Stimulated activated CD8-positive, alpha-beta memory T cell treated with anti-CD3 and anti-CD28 coated beads, Interleukin-2, amount 100 ng/mL, for 48 hours (primary cell): Measurements from ENCODE around the gene SH3RF3.

Source experiments
- DNase-seq, 2 donors: peaks; one replicate each; pipeline ENCODE4 v3.0.0-alpha.2; 2020; ENCODE audit warnings: low read depth in 2 of 2

SH3RF3 gene

DNA sequence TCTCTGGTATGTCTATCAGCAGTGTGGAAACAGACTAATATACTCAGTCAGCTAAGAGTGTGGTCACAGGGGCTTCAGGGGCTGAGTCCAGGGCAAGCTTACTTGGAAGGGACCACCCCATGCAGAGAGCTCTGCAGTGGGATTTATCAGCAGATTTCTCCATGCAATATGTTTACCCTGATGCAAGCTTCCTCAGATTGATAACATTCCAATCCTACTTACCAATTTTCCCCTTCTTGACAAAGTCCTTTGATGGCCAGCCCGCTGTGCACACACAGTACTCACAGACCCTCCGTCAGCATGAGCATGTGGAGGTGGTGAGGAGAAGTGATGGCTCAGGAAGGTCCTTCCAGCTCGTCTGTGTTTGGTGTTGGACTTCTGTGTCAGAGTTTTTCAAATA is 51.8 kb downstream of the SH3RF3 start:
- DNase-seq = no peak

DNA sequence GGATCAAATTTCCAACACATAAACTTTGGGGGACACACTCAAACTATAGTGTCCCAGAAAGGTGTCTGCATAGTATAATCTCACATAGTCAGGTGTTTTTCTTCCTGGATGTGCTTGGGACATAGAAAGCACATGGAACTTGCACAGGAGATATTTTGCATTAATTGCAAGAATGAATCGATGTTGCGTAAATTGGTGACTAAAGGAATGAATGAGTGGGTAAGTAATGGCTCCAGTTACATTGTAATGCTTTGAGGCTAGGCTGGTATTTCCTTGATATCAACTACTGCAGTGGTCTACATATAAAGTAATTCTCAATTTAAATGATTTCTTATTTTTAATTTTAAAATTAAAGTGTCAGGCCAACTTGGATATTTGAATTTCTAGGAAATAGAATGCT is 53.4 kb downstream of the SH3RF3 start:
- no peak for DNase-seq

DNA sequence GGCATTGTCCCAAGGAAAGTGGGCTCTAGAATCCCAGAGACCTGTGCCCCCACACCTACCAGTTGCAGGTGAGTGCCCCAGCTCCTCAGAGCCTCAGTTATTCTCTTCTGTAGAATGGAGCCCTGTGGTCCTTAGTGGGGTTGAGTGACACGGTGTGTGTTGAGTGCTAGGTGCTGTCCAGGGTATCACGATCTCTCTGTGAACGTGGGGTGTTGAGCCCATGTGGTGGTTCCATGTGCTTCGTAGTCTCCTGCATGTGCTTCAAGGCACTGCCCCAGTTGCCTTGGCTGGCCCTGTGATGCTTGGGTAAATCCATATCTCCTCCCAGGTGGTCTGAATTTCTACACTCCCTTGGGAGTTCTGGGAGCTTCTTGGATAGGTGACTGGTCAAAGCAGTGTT is 54.9 kb downstream of the SH3RF3 start:
- DNase-seq = no peak

DNA sequence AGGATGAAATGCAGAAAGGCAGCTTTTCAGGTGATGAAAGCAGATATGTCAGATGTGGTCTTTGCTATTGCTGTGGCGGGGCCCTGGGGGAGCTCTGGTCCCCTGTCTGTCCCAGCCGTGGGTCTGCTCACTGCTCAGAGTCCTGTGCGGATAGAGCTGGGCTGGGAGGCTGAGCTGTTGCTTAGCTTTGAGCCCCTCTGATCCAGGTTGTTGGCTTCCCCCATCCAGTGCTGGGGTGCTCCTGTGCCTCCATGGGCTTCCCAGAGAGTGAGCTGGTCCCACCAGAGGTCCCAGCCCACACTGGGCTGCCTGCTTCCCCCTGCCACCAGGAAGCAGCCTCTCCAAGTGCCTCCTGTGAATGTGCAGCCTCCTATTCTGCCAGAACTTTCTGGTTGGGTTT is 55.4 kb downstream of the SH3RF3 start:
- DNase-seq = no peak

DNA sequence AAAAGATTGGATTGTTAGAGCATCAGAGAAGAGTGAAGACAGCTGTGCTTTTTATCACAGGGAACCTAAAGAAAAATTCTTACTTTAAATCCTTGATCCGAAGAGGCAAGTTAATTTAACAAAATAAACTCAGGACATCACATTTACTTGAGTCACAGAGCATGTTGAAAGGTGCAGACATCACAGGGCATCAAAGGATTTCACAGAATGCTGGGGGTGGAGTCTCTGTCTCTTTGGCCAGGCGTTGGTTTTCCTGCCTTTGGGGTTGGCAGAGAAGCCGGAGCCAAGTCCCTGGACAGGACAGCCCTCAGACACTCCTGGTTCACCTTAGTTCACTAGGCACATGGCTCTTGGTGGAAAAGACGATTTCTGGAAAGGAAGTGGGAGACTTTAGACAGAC is 56.3 kb downstream of the SH3RF3 start:
- DNase-seq = no peak

DNA sequence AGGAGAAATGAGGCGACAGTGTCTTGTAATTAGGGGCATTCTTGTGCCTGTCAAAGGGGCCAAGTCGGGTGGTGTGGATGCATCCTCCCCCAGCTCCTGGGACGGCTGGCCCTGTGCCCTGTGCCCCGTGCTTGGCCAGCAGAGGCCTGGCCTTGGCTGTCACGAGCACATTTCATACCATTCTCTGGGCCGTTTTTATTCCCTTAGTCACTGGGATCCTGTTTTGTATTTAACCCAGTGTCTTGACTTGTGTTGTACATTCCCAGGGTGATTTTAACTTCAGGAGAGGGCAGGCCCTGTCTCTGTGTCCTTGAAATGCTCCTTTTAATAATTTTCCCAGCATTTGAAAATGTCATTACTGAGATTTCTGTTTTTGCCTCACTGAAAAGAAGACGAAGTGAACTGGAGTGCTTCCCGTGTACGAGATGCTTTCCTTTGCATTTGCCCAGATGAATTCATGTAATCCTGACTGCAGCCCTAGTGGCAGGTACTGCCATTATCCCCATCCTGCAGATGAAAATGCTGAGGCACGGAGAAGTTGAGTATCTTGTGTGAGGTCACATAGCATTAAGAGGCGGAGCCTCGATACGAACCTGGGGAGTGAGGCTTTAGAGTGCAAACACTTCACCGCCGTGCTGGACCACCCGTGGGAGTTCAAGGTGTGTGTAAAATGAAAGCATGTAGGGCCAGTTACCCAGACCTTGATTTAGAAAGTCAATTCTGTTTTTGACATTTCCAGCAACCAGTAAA is 57.0 kb downstream of the SH3RF3 start:
- no peak for DNase-seq

DNA sequence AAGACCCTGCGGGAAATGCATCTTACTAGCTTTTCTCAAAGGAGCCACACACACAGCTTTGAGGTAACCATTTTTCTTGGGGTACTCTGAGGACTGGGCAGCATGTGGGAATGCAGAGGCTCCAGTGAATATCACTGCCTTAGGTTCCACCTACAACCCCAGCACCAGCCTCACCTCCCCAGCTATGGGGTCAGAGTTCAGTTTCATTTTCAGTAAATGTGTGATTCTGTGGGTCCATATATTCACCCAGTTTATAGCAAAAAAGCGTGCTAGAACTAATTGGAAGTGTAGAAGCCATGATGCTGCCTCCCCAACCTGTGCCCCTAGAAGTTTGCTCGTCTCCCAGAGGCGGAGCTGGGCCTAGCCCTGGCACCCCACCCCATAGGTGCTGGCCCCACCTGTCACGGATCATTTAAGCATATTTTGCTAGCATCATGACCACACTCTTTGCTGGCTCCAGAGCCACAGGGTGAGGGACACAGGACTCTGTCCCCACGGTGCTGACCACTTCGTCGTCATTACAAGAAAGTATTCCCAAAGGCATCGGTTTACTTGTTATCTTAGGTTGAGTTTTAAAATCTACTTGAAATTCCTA is 57.7 kb downstream of the SH3RF3 start:
- DNase-seq = no peak

DNA sequence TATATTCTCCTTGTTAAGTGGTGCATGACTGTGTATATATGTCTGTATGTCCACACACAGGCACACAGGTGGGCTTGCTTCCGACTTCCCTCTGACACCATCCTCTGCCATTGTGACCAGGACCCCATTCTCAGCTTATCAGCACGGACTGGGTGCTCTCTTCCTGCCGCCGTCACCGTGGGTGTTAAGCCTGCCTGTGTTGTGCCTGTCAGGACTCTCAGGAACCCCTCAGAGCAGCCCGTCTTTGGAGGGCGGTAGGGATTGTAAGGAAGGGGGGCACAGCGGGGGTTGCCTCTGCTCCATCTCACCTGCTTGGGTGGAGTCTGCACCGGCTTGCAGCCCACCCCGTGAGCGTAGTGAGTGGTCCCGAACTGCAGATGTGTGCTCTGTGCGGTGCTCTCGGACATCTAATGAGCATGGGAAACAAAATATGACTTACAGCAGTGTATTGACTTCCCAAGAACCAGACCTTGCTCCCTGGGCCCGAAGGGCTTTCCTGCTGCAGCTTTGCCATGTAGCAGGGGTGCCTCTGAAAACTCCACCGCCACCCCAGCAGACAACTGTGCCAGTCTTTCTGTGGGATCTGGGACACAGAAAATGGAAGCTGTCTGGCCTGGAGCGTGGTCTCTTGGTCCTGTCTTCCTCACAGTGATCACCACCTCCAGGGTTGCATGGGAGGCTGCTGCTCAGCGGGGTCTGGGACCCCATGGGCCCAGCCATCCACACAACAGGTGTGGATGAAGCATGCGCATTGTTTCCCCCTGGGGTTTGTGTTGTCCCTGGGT is 58.9 kb downstream of the SH3RF3 start:
- DNase-seq = no peak

DNA sequence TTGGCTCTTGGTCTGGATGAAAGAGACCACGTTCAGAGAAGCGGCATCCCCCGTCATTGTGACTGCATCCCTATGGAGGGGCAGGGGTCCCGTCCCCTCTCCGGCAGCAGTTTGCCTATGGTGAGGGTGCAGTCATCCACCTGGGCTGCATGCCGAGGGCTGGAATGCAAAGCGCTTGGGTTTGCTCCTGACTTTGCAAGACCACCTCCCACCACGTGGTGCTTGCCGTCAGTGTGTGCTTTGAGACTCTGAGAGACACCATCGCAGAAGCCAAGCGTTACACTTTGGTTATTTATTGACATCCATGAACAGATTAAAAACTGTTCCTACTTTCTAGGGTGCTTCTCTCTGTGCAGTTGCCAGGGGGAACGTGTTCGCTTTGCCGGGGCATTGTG is 59.5 kb downstream of the SH3RF3 start:
- no peak for DNase-seq

DNA sequence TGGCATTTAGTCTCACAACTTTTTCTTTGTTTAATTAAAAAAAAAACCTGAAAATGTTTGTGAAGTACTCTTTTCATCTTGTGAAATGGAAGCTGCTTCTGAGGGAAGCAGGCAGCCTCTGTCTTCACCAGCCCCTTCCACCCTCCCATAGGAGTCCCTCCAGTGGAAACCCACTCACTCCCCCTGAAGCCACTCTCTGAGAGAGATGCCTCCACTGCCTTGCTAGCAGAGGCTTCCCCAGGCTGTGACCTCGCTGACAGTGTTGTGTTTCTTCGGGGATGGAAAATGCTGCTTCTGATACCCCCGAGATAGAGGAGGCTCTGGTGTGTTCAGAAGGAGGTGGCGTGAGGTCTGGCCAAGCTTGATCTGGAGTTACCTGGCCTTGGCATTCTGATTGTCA is 59.9 kb downstream of the SH3RF3 start:
- no peak for DNase-seq

DNA sequence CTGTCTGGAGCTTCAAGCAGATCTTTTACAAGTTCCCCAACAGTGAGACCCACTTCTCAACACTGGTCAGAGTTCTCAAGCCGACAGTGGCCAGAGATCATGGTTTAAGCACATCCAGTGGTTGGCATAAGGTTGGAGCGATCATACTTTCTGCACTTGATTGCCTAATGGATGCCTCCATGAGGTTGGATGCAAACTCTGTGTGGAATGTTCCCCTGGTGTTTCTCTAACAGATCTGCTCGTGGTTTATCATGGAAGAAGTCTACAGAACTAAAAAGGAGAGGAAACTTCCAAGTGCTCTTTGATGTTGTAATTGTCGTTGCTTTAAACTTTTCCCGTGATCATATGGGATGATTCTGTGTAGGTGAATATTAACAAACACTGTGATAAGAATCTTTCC is 60.7 kb downstream of the SH3RF3 start:
- no peak for DNase-seq

DNA sequence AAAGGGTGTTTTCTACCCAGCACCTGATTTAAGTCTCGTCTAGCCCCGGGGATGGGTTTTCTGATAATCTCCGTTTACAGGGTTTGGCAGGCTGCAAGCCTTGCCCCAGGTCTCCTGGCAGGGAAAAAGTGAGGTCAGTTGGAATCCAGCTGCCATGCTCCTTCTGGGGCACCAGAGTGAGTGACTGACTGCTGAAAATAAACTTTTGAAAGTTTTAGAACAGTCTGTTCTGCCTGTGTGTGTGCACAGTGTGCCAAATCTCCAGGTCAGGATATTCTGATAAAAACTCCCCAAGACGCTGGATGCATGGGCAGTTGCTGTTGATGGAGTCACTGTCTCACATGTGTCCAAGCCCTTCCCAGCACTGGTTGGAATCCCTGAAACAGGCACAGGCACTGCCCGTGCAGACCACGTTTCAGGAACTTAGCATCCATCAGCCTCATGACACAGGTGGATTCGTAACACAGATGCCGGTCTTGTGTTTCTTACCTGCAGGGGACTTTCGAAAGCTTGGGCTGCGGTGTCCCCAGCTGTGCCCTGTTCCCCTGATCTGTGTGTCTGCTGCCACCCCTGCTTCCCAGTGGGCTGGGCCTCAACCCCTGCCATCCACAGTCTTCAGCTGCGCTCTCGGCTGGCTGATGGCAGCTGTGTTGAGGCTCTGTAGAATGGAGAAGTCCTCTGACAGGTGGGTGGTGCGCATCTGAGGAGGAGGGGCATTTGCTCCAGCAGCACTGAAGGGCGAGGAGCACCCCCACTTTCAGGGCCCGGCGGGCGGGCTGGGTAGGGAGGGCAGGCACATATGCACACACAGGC is 65.0 kb downstream of the SH3RF3 start:
- no peak for DNase-seq

DNA sequence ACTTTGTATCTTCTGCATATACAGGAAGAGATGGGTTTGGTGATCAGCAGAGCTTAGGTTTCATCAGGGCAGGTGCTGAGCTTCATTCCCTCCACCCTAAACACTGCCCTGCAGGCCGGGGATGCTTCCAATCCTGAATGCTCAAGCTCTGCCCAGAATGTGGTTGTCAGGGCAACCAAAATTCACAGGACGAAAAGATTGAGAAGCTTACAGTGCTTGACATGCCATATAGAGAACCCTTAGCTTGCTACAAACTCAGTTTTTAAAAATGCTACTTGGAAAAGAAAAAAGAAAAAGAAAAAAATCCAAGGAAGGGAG is 65.6 kb downstream of the SH3RF3 start:
- DNase-seq = no peak

DNA sequence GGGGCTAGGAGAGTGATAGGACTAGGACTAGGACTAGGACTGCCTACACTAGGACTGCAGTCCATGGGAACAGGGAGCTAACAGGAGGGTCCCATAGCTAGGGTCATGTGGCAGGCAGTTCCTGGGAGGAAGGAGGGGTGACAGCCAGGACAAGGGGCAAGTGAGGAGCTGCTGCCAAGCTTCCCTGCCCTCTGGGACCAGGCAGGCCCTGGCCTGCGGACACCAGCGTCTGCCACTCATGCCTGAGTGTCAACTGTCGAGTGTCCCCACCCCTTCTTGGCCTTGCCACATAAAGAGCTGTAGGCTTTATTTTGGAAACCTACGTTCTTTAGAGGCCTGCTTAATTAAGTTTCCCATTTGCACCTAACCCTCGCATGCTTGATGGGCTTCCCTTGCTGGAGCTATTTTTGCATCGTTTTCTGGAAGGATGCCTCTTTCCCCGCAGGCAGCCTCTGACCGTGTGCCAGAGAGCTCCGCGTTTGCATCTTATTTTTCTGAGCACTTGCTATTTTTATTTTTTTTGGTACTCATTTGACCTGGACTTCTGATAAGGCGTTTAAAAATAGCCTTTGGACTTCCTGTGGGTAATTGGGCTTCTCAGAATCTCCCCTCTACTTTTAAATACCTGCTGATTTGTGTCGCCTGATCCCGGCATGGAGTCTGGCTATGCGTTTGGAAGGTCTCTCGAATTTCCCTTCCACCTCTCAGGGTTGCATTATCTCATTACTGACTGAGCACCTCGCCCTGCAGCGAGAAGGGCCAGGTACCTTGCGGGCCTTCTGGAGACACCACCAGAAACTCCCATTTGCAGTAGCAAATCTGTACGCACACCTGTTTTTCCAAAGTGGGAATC is 66.4 kb downstream of the SH3RF3 start:
- DNase-seq = no peak

DNA sequence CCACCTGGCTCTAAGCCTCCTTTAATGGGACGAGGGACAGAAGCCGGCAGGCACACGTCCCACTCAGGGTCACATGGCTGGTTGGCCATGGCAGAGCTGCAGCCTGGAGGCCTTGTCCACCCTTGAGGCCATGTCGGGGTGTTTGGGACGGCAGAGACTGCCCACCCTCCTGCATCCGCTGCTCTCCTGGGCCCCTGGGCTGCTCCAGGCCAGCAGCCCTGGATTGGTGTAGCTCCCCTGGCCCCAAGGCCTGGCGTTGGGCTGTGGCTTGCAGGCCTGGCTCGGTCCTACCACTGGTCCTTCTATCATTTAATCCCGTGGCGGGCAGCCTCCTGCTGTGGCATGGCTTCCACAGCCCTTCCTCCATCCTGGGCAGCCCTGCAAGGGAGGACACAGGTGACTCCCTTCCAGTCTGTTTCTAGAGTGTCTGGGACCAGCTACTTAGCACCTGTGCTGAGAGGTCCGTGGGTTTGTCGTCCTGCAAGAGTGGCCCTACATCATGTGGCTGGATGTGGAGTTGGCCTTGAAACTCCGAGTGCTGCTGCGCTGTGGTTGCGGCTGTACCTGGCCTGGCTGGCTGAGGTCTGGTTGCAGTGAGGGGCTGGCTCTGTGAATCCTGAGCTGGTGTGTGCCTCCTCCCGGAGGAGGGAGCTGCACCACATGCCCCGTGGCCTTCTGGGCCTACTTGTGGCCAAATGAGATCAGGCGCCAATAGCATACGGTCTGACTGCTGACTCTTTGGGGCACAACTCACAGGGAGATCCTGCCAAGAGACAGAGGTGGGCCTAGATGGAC is 67.3 kb downstream of the SH3RF3 start:
- no peak for DNase-seq

DNA sequence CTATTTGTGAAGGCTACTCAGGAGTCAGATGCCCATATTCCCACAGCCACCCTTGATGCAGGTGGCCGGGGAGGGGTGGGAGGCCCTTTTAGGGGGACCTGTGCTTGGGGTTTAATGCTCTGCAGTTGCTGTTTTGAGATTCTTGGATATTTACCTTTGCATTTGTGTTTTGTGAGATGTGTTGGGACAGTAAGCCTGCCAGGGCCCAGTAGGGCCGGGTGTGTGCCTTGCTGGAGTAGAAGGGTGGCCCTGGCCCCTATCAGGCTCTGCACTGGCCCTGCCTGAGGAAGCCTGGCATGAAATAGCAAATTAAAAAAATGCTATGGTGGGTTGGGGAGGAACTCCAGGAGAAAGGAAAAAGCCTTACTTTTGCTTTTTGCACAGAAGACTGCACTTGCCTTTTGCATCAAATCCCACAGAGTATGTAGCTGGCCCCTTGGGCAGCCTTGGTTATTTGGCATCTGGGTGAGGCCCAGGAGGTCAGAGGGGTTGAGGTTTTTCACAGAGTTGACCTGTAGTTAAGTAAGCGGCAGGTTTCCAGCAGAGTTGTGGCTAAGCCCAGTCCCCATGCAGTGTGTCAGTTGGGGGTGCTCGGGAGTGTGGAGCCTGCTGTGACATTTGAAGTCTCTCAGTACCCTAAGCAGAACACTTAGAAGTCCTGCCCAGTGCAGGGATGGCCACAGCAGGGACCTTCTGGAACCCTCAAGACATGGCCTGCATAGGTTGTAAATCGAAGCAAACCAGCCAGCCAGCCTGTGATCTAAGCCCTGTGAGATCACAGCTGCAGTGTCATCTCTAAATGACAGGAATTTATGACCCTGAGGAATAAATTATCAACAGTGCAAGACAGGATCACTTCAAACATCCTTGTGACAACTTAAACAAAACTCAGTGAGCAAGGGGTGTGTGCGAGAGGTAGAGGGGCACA is 68.8 kb downstream of the SH3RF3 start:
- no peak for DNase-seq

DNA sequence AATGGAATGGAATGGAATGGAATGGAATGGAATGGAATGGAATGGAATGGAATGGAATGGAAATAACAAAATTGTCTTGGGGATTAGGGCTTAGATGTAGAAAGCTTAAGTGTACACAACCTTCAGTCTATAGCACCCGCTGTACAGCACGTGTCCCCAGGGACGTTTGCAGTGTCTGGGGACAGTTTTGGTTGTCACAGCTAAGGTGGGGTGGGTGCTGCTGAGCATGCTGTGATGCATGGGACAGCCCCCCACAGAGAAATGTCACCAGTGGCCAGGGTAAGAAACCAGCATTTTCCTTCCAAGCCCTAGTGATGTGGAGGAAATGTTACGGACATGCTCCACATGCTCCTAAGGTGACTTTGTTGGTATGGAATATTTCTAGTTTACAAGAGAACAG is 70.8 kb downstream of the SH3RF3 start:
- no peak for DNase-seq

DNA sequence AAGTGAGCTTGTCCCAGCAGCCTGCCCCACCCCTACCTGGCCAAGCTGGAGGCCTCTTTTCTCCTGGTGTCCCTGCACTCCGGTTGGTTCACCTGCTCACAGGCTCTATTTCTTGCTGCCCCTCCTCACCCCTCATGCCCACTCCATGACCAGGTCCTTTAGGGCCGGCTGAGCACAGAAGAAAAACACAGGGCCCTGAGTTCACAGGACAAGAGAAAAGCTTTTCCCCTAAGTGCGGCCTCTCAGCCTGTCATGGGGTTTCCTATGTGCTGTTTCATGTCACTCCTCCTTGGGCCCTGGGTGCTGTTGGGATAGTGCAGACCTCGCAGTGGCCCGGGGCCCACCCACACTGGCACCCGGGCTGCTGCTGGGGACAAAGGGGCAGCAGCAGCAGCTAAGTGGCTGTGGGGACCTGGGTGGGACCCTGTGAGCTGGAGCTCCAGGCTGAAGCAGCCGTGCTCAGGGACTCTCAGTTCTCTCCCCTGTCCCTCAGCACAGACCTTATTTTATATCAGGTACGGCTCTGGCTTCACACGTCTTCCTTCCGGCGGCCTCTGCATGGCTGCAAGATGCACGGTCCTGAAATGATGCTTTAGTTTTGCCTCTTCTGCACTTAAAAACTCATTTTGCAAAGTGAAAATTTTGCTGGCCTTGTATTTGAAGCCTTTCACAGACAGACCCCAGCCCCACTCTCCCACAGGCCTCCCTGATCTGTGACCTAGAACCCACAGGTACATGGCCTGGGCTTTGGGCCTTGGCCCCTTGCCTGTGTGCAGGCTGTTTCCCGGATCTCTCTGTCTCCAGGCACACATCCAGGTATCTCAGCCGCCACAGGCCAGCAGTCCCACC is 71.8 kb downstream of the SH3RF3 start:
- no peak for DNase-seq
